Urinary bladder (tissue), 4 donors: ENCODE results near the gene ATAD5. TPM values are rescaled to one million over a fixed set of nuclear protein-coding genes. Genes with fewer than 3 reads are reported as not detected.

Experiments used
- DNase-seq: peaks from one replicate; pipeline ENCODE4 v3.0.0-alpha.2; 2015; ENCODE audit errors: extremely low spot score
- H3K27ac ChIP-seq: one replicate; pipeline ENCODE4 v1.5.1; 2013; ENCODE audit warnings: low read depth, mild to moderate bottlenecking, moderate library complexity
- H3K36me3 ChIP-seq: one replicate; pipeline ENCODE4 v1.6.1; 2013; ENCODE audit warnings: mild to moderate bottlenecking, moderate library complexity; ENCODE audit not compliant: insufficient read depth
- H3K4me1 ChIP-seq: one replicate; pipeline ENCODE4 v1.6.1; 2013; ENCODE audit warnings: mild to moderate bottlenecking, moderate library complexity; ENCODE audit not compliant: insufficient read depth
- H3K4me3 ChIP-seq: one replicate; pipeline ENCODE4 v1.5.1; 2013; ENCODE audit warnings: low read depth, low read length
- WGBS: extraction: QIAGEN DNeasy Blood & Tissue Kit; methylation state at CpG from one replicate; pipeline ENCODE4 v1.1.7; 2013; 5-methylcytosine and 5-hydroxymethylcytosine counted together
- polyA plus RNA-seq: library from polyadenylated mRNA; stranded (reverse); fragments of 200-250 nt; gene quantifications from one replicate; pipeline ENCODE4 v1.2.3, GENCODE V29; 2013
- total RNA-seq: library from RNA; depleted of rRNA; stranded (reverse); fragments of >200 nt; gene quantifications from one replicate; pipeline ENCODE4 v1.2.3, GENCODE V29; 2014
- donor health status: healthy with polysubstance abuse.
- donor health status: healthy.

Gene ATAD5, protein sequence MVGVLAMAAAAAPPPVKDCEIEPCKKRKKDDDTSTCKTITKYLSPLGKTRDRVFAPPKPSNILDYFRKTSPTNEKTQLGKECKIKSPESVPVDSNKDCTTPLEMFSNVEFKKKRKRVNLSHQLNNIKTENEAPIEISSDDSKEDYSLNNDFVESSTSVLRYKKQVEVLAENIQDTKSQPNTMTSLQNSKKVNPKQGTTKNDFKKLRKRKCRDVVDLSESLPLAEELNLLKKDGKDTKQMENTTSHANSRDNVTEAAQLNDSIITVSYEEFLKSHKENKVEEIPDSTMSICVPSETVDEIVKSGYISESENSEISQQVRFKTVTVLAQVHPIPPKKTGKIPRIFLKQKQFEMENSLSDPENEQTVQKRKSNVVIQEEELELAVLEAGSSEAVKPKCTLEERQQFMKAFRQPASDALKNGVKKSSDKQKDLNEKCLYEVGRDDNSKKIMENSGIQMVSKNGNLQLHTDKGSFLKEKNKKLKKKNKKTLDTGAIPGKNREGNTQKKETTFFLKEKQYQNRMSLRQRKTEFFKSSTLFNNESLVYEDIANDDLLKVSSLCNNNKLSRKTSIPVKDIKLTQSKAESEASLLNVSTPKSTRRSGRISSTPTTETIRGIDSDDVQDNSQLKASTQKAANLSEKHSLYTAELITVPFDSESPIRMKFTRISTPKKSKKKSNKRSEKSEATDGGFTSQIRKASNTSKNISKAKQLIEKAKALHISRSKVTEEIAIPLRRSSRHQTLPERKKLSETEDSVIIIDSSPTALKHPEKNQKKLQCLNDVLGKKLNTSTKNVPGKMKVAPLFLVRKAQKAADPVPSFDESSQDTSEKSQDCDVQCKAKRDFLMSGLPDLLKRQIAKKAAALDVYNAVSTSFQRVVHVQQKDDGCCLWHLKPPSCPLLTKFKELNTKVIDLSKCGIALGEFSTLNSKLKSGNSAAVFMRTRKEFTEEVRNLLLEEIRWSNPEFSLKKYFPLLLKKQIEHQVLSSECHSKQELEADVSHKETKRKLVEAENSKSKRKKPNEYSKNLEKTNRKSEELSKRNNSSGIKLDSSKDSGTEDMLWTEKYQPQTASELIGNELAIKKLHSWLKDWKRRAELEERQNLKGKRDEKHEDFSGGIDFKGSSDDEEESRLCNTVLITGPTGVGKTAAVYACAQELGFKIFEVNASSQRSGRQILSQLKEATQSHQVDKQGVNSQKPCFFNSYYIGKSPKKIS (N-terminal part only)
- total RNA-seq, result 10.6 TPM
- 0.44 TPM for polyA plus RNA-seq

DNA sequence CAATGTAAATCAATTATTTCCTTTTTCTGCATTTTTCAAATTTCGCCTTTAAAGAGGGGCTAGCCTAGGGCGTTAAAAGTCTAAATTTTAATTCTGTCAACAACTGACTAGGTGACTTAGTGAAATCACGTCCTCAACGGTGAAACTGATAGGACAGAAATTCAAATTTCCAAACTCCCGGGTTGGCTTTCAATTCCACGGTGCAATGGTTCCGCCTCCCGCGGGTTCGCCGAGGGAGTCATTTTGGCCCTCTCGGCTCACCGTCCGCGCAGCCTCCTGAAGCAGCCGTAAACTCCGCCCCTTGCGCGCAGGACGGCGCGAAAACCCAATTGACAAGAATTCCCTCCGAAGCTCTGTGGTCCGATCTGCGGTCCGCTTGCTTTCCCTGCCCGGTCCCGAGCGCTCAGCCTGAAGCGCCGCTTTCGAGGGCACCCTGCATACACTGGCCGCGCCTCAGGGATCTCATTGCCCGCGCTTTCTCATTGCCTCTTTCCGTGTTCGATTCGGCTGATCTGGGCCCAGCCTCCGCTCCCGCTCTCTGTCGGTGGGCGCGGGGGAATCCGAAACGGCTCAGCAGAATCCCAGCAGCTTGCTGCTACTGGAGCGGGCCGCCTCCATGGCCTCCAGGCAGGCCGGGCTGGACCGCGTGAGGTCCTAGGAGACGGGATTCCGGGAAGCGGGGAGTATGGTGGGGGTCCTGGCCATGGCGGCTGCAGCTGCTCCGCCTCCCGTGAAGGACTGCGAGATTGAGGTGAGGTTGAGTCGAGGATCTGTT lies at the start of gene ATAD5:
ATAD5 (plus strand) TSS at position 304 of the 775 bp plus-strand sequence; CDS start at position 686, 382 bp downstream.
- under 1% methylated on average over 59 of the region's 59 CpGs for WGBS
- H3K27ac ChIP-seq, result no peak within 1 kb of the TSS

DNA sequence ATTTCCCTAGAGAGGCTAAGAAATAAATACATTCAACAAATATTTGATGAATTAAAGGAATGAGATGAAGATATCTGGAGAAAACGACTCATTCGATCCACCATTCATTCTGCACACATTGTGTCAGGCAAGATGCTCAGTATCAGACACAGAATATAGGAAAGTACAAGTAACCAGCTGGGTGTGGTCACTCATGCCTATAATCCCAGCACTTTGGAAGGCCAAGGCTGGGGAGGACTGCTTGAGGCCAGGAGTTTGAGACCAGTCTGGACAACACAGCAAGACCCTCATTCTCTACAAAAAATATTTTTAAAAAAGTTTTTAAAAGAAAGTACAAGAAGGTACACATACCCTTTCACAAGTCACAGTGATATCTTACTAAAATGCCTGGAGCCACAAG lies 49.6 kb upstream of the ATAD5 start:
- H3K36me3 ChIP-seq, result peaks cover 7% of the 10 kb centered on the region

More for the DNA sequence above, at the start of gene ATAD5:
- Histone ChIP-seq H3K4me1 (peaks cover 1% of the 10 kb centered on the region), H3K36me3 (no peaks in the 10 kb centered on the region), H3K4me3 (peak within 1 kb of the TSS; percentile 56)
- DNase-seq, result peak; percentile 74

DNA sequence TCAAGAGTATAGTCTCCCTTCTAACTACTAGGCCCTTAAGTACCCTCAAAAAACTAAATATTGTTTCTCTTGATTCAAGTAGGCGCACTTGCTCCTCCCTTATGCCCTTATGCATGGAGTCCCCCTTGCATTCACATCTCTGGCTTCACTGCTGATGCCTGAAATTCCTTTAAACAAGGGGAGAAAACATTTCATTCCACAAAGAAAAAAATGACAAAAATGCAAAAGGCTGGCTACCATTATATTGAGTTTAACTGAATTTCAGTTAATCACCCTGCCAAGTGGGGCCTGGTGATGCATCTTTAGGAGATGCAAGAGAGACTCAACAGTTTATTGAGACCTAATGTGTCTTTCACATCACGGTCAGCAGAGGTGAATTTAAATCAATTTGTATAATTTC lies 42.8 kb upstream of the ATAD5 start:
- WGBS, result 95% methylated on average over 2 of the region's 2 CpGs
- no peak overlapping the region for H3K27ac ChIP-seq
- peaks cover 5% of the 10 kb centered on the region for H3K36me3 ChIP-seq

More for the DNA sequence above, 49.6 kb upstream of the ATAD5 start:
- no peaks in the 10 kb centered on the region for H3K4me1 ChIP-seq
- no peak overlapping the region for H3K27ac ChIP-seq
- H3K4me3 ChIP-seq, result no peak overlapping the region
- DNase-seq, result no peak
- 78% methylated on average over 2 of the region's 2 CpGs for WGBS

DNA sequence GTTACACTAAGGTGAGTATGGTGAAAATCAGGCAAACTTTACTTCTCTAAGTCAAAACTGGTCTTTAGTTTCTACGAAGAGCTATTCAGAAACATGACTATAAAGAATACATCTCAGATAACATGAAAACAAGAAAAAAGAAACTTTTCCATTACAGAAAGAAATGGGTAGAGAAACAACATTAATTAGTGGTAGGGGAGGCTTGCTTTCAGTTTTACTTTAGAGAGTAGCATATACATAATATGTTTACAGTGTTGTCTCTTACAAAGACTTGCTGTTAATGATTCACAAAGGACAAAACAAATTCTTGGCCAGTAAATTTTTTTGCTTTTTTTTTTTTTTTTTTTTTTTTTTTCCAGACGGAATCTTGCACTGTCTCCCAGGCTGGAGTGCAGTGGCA lies 41.5 kb upstream of the ATAD5 start:
- Histone ChIP-seq H3K4me1 (no peaks in the 10 kb centered on the region), H3K36me3 (peaks cover 5% of the 10 kb centered on the region), H3K27ac (no peak overlapping the region), H3K4me3 (no peak overlapping the region)
- DNase-seq, result no peak
- 71% methylated on average over 2 of the region's 2 CpGs for WGBS

More for the DNA sequence above, 42.8 kb upstream of the ATAD5 start:
- Histone ChIP-seq H3K4me3 (no peak overlapping the region), H3K4me1 (no peaks in the 10 kb centered on the region)
- no peak for DNase-seq

DNA sequence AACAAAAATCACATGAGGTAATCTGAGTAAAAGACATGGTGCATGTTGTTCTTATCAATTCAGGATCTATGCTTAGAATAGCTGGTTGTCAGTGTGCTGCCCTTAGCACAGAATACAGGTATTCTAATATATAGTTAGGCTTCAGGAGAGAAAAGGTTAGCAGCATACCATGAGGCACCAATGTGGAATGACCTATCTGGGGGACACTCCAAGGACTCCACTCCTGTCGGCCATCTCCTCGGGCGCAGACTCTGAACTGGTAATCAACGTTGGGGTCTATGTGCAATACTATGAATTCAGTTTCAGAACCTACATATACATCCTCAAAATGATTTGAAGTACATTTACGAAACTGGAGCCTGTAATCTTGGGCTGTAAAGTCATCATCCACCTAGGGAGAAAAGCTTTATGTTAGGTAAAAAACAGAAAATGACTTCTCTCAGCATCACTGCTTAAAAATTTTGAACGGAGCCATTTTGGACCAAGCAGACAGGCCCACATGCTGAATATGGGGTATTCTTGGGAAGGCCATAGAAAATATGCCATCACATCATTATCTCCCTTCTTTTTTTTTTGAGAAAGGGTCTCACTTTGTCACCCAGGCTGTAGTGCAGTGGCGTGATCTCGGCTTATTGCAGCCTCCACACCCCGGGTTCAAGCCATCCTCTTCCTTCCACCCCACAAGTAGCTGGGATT lies 38.3 kb upstream of the ATAD5 start:
- H3K4me1 ChIP-seq, result no peaks in the 10 kb centered on the region
- 91% methylated on average over 9 of the region's 9 CpGs for WGBS
- H3K36me3 ChIP-seq, result peaks cover 1% of the 10 kb centered on the region

DNA sequence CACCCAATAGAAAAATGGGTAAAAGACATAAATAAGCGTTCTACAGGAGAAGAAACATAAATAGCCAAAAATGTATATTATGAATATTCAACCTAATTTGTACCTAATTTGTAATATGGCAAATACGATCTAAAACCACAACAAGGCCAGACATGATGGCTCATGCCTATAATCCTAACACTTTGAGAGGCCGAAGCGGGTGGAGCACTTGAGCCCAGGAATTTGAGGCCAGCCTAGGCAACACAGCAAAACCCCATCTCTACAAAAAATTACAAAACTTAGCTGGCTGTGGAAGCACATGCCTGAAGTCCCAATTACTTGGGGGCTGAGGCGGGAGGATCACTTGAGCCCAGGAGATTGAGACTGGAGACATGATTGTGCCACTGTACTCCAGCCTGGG lies 37.4 kb upstream of the ATAD5 start:
- DNase-seq, result no peak
- WGBS, result 90% methylated on average over 5 of the region's 5 CpGs
- Histone ChIP-seq H3K27ac (no peak overlapping the region), H3K4me1 (no peaks in the 10 kb centered on the region), H3K4me3 (no peak overlapping the region), H3K36me3 (peaks cover 1% of the 10 kb centered on the region)

More for the DNA sequence above, 38.3 kb upstream of the ATAD5 start:
- Histone ChIP-seq H3K27ac (no peak overlapping the region), H3K4me3 (no peak overlapping the region)
- no peak for DNase-seq

DNA sequence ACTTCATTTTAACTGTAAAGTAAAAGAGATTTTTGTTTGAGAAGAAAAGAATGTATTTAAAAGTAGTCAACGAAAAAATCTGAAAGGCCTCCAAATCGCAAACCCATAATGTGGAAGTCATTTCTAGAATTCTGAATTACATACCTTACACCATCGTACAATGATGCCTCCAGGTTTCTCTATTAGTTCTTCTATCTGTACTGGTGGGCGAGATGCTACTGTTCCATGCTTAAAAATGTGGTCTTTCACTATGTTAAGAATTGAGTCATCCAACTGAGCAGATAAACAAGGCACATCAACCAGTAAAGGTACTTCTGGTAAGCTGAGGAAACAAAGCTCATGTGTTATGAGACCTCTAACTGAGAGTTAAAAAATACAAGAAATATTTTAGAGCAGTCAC lies 35.8 kb upstream of the ATAD5 start:
- H3K4me3 ChIP-seq, result no peak overlapping the region
- H3K27ac ChIP-seq, result no peak overlapping the region
- DNase-seq, result no peak
- peaks cover 1% of the 10 kb centered on the region for H3K36me3 ChIP-seq
- WGBS, result 91% methylated on average over 4 of the region's 4 CpGs
- no peaks in the 10 kb centered on the region for H3K4me1 ChIP-seq

DNA sequence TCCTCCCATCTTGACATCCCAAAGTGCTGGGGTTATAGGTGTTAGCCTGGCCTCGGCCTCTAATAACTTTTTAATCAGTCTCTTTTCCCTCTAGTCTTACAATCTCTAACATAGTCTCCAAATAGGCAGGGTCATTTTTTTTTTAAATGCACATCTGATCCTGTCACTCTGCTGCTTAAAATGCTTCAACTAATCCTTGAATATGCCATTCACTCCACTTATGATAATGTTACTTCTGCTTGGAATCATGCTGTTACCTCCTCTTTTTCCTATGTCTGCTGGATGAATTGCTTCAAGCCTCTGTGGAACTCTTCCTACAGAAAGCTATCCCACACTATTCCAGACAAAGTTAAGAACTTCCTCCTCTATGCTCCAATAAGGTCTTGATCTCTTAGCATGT lies 30.1 kb upstream of the ATAD5 start:
- no peak for DNase-seq
- no peak overlapping the region for H3K27ac ChIP-seq
- H3K4me1 ChIP-seq, result no peaks in the 10 kb centered on the region
- no peak overlapping the region for H3K4me3 ChIP-seq
- peaks cover 2% of the 10 kb centered on the region for H3K36me3 ChIP-seq
- WGBS, result 97% methylated on average over 1 of the region's 1 CpG

DNA sequence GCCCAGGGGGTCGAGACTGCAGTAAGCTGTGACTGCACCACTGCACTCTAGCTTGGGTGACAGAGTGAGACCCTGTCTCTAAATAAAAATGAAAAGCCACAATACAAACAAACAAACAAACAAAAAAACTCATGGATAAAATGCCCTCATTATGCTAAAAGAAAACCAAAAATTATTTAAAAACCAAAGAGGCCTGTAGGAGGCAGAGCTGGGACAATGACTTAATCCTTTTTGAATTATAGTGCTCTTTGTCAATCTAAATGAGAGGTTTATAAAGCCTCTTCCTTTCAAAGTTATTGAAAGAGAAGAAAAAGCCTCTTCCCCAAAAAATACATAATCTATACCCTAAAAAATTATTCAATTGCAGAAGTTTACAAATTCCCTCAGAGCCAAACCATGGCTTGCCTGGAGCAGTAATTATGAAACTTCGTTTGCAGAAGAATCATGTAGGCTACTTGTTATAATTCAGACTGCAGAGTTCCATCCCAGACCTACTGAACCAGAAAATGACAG lies 25.8 kb upstream of the ATAD5 start:
- WGBS, result 86% methylated on average over 2 of the region's 2 CpGs
- no peak for DNase-seq
- no peak overlapping the region for H3K4me3 ChIP-seq
- H3K36me3 ChIP-seq, result peaks cover 2% of the 10 kb centered on the region
- no peak overlapping the region for H3K27ac ChIP-seq
- no peaks in the 10 kb centered on the region for H3K4me1 ChIP-seq

DNA sequence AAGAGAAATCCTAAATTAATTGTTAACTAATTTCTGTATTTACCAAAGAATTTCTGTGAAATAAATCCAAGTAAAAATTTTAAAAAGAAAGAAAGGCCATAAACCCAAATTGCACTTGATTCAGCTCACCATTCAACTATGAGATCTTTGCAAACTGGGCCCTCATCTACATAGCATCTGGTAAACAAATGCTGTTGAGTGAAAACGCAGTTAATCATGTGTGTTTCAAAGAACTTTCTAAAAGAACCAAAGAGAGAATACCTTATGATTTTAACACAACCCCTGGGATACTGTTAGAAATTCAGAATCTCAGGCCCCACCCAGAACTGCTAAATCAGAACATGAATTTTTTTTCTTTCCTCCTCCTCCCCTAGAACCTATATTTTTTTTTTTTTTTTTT lies 23.9 kb upstream of the ATAD5 start:
- no peak overlapping the region for H3K4me3 ChIP-seq
- H3K4me1 ChIP-seq, result no peaks in the 10 kb centered on the region
- 86% methylated on average over 1 of the region's 1 CpG for WGBS
- no peaks in the 10 kb centered on the region for H3K36me3 ChIP-seq
- no peak for DNase-seq
- no peak overlapping the region for H3K27ac ChIP-seq

DNA sequence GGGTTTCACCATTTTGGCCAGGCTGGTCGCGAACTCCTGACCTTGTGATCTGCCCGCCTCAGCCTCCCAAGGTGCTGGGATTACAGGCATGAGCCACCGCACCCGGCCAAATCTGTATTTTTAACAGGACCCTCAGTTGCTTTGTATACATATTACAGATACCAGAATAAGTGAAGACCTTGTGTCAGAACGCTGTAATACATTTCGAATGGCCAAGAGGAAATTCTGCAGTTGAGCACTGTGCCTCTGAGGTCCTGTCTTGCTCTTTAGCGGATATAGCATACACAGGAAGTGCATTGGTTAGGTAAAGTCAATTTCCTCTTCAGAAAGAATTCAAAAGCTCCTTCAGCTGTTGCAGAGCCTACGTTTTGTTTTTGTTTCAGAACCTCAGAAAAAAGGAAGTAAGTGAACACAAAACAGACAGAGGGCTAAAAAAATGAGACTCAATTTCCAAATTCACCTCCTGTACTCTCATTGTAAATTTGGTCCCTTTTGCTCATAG lies 22.9 kb upstream of the ATAD5 start:
- no peaks in the 10 kb centered on the region for H3K4me1 ChIP-seq
- no peak overlapping the region for H3K4me3 ChIP-seq
- no peak overlapping the region for H3K27ac ChIP-seq
- WGBS, result 74% methylated on average over 9 of the region's 9 CpGs
- DNase-seq, result no peak
- no peaks in the 10 kb centered on the region for H3K36me3 ChIP-seq

DNA sequence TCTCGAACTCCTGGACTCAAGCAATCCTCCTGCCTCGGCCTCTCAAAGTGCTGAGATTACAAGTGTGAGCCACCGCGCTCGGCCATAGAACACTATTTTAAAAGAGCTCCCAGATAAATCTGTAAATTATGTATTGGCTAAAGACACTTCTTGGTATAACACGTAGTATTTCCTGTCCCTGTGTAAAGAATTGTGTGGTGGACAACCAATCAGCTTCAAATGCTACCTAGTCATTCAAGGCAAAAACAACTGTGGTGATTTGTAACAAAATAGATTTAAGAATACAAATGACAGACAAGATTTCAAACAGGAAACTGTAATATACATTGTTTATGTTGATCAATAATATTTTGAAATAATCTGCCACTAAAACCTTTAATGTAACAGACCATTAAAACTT lies 21.9 kb upstream of the ATAD5 start:
- no peaks in the 10 kb centered on the region for H3K36me3 ChIP-seq
- no peak overlapping the region for H3K27ac ChIP-seq
- H3K4me3 ChIP-seq, result no peak overlapping the region
- WGBS, result 96% methylated on average over 6 of the region's 6 CpGs
- DNase-seq, result no peak
- H3K4me1 ChIP-seq, result no peaks in the 10 kb centered on the region
